Urothelium cell line (cell line): ENCODE measurements around the gene SLC5A5.

Experiments
- DNase-seq: peaks from one replicate; pipeline ENCODE4 v3.0.0; 2011; ENCODE audit warnings: low spot score, mixed read lengths
- FAIRE-seq: peaks from 2 replicates; lab custom pipeline; 2011; peaks lifted over from hg19 to GRCh38; lab: Jason Lieb, UNC

SLC5A5 gene

GRCh38 chr19:17871878-17872250 is at the start of gene SLC5A5:
TSS of gene SLC5A5 (plus strand) at chr19:17871945. CDS start at chr19:17872320, 375 bp downstream.
- FAIRE-seq (no peak), DNase-seq (no peak)

GRCh38 chr19:17824339-17824738 is 47.4 kb upstream of the SLC5A5 start:
- FAIRE-seq (no peak), DNase-seq (no peak)

GRCh38 chr19:17826508-17827056 is 45.2 kb upstream of the SLC5A5 start:
- no peak for FAIRE-seq
- DNase-seq = no peak

DNA sequence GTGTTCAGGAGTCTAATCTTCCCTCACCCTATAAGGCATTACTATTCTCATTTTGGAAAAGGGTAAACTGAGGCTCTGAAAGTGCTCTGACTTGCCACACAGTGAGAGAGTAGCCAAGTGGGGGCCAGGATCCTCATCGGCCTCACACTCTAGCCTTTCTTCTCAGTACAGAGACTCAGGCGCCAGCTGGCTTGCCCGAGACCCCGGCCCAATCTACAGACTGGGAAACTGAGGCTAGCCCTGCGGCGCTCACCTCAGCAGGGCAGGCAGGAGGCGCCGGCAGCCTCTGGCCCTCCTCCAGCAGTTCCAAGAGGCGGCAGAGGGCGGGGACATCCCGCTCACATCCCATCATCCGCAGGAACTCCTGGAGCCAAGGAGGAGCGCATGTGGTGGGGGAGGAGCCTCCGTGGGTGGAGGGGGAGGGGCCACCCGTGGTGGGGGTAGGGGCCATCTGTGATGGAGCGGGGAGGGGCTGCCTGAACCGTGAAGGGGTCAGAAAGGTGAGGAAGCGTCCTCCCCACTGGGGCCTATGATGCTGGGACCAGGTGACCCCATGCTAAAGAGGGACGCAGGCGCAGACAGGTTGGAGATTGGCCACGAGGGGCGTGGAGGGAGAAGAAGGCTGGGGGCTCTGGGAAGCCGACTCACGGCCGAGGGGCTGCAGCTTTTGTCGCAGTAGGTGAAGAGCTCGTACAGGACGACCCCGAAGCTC is 41.7 kb upstream of the SLC5A5 start:
- no peak for FAIRE-seq
- DNase-seq = peak; percentile 69

DNA sequence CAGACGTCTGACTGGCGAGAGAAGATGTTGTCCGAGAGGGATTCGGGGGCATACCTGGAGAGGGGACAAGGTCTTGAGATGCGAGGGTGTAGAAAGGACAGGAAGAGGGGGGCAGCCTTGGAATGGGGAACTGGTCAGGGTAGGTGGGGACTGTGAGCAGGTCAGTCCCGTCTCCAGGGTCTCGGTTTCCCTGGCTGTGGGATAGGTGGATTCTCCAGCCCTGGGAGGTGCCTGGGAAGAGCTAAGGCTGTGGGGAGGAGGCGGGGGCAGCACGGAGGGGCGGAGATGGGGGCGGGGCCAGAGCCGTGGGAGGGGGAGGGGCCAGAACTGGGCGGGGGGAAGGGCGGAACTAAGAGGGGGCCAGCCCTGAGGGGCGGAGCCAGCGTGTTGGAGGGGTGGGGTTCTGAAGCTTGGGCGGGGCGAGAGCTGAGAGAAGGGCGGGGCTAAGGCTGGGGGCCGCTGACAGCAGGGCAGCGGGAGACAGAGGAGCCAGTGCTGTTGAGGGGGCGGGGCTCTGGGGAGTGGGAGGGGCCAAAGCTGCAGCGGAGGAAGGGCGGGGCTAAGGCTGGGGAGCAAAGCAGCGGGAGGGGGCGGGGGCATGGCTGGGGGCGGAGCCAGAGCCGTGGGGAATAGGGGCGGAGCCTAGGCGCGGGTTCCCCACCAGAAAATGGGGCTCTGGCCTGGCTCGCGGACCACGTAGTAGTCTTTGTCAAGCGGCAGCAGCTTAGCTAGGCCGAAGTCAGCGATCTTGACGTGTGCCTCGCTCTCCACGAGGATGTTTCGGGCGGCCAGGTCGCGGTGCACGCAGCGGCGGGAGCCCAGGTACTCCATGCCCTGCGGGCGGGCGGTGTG is 41.0 kb upstream of the SLC5A5 start:
- DNase-seq (peak; percentile 72), FAIRE-seq (no peak)

DNA sequence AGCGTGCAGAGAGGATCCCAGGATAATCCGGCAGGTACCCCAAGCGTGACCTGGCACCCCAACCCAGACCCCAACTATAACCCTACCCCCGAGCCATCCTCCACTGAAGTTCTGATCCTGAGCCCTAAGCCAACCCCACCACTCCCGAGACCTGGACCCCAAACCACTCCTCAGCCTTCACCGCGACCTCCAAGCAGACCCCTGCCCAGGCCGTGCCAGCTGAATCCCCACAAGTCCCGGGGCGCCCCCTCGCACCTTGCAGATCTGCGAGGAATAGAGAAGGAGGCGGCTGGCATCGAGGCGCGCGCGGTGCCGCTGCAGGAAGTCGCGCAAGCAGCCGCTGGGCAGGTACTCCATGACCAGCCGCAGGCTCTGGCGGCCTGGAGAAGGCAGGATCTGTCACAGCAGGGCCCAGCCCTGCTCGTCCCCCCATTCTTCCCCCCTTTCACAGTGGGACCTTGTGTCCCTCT is 40.3 kb upstream of the SLC5A5 start:
- DNase-seq (no peak), FAIRE-seq (no peak)

DNA sequence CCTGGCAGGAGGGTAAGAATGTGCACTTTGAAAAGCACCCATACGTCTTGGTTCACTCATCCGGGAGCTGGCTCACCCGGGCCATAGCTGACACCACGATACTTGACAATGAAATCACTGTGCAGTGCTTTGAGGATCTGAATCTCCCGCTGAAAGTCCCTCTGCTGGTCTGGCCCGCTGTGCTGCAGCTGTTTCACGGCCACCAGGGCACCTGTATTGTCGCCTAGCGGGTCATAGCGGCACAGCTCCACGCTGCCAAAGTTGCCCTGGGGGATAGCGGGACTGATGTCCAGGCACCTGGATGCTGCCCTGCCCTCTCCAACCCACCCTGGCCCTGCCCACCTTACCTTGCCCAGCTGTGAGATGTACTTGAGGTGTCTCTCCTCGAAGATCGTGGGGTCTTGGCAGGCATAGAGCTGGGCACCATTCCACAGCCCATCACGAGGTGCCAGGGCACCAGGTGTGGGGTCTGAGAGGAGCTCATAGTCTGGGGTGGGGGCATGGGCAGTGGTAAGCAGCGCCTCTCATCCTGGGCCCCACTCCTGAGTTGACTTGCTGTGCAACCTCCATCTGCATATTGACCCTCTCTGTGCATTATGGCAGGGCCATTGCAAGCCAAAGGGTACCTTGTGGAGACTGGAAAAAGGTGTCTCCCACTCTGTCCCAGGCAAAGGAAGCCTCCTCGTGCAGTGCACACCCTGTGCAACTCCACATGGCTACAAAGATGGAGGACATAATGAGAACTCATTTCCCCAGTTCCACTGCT is 39.1 kb upstream of the SLC5A5 start:
- DNase-seq = no peak
- no peak for FAIRE-seq

DNA sequence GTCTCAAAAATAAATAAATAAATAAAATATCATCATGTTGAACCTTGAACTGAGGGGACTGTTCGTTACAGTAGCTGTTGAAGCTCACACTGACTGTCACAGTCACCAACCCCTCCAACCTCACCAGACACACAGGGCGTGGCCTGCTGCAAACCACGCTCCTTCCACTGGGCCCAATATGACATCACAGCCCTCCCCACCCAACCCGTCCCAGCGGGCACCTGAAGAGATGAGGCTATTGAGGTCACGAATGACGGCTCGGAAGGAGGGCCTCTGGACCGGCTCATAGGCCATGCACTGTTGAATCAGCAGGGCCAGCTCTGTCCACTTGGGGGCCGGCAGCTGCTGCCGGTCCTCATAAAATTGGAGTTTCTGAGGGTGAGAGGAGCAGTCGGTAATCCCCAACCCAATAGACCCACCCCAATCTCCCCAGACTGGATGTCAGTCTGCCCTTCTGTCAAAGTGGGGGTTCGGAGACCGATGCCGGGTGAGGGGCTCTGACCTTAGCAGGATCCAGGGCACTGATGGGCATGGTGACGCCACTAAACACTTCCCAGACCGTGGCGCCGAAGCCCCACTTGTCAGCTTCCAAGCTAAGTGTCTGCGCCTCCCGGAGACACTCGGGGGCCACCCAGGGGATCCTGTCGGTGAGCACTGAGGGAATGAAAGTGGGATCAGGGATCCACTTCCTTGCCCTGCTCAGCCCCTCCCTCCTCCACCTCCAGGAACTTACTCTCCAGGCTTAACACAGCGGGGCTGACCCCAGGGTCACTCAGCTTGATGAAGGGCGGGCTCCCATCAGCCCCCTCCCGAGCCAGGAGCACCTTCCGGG is 37.2 kb upstream of the SLC5A5 start:
- FAIRE-seq = no peak
- DNase-seq = no peak

GRCh38 chr19:17835182-17836006 is 36.4 kb upstream of the SLC5A5 start:
- no peak for FAIRE-seq
- DNase-seq = no peak

DNA sequence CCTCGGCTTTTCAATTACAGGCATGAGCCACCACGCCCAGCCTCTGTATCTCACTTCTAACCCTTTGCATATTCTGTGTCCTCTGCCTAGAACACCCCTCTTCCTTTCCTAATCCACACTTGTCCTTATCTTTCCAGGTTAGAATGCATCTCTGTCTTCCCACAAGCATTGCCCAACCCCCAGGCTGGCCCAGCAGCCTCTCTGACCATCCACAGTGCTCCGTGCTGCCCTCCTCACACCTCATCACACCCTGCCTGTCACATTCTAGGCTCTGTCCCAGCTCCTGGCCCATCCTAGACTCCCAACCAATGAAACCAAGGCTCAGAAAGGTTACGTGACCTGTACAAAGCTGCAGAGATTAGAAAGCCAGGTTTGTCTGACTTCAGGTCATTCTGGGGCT is 35.2 kb upstream of the SLC5A5 start:
- FAIRE-seq (no peak), DNase-seq (no peak)

GRCh38 chr19:17837972-17838371 is 33.8 kb upstream of the SLC5A5 start:
- no peak for DNase-seq
- FAIRE-seq = no peak

DNA sequence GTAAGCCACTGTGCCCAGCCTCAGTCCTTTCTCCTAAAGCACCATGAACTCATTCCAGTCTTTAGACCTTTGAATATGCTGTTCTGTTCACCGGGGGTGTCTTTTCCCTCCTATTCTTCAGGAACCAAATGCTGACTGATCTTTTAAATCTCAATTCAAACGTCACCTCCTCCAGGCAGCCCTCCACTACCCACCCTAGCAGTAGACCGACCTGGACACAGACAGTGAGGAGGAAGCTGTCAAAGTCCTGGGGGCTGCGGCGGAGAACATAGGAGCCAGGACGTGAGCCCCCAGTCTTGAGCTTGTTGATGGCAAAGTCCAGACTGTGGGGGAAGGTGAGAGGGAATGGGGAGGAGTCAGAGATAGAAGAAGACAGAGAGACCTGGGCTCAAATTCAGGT is 31.7 kb upstream of the SLC5A5 start:
- no peak for FAIRE-seq
- DNase-seq = no peak

DNA sequence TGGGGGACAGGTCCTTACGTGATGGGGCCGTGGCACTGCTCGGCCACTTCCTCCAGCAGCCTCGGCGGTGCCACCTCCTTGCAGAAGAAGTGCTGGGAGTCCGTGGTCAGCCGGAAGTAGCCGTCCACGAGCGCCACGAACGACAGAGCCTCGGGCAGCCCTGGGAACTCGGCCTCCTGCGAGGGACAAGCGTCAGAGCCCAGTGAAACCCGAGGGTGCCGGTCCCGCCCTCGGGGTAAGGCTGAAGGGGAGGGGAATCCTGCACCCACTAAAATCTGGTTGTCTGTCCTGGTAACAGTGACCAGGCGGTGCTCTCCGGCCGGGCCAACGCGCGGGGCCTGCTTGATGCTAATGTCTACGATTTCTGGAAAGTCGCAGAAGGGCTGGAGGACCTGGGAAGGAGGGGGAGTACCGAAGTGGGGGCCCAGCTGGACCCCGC is 30.4 kb upstream of the SLC5A5 start:
- DNase-seq (no peak), FAIRE-seq (no peak)

GRCh38 chr19:17841810-17842662 is 29.7 kb upstream of the SLC5A5 start:
- FAIRE-seq = no peak
- DNase-seq = peak; percentile 67

DNA sequence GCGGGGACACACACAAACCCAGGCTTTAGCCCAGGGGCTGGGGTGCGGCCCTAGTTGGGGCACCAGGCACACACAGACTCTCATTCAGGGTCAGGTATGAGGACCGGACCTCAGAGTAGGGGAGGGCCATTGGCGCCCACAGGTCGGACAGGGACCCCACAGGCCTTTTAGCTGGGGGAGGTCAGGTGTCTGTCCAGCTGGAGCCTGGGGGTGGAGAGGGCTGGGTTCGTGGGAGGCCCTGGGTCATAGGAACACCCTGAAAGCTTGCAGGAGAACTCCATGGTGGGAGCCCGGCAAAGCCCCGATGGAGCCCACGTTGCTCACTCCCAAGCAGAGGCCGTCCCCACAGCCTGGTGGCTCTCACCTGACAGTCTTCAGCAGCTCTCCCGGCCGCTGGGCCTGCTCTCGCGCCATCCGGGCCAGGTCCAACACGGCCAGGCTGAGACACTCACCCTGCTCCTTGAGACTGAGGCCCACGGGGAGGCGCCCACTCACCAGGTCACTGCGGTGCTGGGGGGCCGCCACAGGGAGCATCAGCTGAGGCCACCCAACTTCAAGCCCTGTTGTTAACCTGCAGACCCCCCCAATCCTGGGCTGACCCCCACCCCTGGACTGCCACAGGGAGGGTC is 29.0 kb upstream of the SLC5A5 start:
- DNase-seq = no peak
- no peak for FAIRE-seq

GRCh38 chr19:17843292-17843827 is 28.4 kb upstream of the SLC5A5 start:
- no peak for FAIRE-seq
- DNase-seq = no peak

DNA sequence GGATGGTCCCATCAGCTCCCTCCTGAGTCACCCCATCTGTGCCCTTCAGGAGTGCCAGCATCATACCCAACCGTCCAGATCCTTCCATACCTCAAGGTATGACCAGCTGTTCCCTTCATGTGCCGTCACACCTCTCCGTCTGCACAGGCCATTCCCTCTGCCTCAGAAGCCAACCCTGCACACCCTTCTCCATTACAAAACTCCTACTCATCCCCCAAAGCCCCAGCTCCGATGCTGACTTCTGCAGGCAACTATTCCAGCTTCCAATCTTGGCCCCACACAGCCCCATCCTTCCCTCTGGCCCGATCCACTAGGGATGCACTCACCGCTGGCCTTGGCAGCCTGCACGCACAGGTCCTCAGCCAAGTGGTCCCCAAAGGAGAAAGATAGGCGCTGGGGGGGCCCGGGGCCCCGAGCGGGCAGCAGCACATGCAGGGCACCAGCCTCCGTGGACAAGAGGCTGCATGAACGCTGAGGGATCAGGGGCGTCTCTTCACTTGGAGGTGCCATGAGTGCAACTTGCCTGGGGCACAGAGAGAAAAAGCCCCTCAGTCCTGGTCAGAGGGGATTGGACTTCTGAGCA is 27.7 kb upstream of the SLC5A5 start:
- no peak for DNase-seq
- FAIRE-seq = no peak
